ENCODE data around the gene OXSR1.

- no peak for TF ChIP-seq GATA3 (IDR thresholded peaks at IDR 0.05; ENCODE audit: low read depth, low read length)
- TF ChIP-seq GATA2 (IDR thresholded peaks at IDR 0.05; ENCODE audit: low read depth, low read length), result no peak
Measured at GRCh38 chr3:38266810-38267209, 101.5 kb downstream of the OXSR1 start.
